Right lobe of liver (tissue), 4 donors: ENCODE measurements around the gene PDE9A.

Source experiments
- CTCF ChIP-seq, 4 donors: fragments of 200-600 bp in 3 of 4; fragments of 450-650 bp in 1 of 4; IDR thresholded peaks; one replicate each; pipeline versions ENCODE4 v1.5.1 to v1.8.0; 2016 to 2022; ENCODE audit warnings: antibody characterized with exemption in 4 of 4, mild to moderate bottlenecking in 2 of 4
- POLR2A ChIP-seq: fragments of 450-650 bp; IDR thresholded peaks from one replicate; pipeline ENCODE4 v1.6.1; 2017; ENCODE audit warnings: antibody characterized with exemption, mild to moderate bottlenecking
- donor health status: DM: no; HTN: no; CAD: no.
- donor health status: DM: no; HTN: no; CAD: no.
- donor health status: DM: no; HTN: yes; CAD: no.

GRCh38 chr21:42670058-42670880, 16.8 kb downstream of the PDE9A start:
- TF ChIP-seq POLR2A = no peak
- TF ChIP-seq CTCF (IDR thresholded peaks at IDR 0.05) = no peak
